HT1080 (cell line): ENCODE measurements around the gene ITGB1BP1. TPM values are rescaled to one million over a fixed set of nuclear protein-coding genes. Genes with fewer than 3 reads are reported as not detected.
"Not testable (repeated sequence)": the region's sequence is repeated elsewhere in the genome, so short reads cannot be mapped to it uniquely, and the experiment has no call there.

Experiments used
- DNase-seq: peaks from one replicate; pipeline ENCODE4 v3.0.0-alpha.2; 2015; ENCODE audit warnings: low read depth
- total RNA-seq: library from RNA; depleted of rRNA; stranded (reverse); fragments of >200 nt; shearing (Covaris generic); gene quantifications from 2 replicates; pipeline ENCODE4 v1.2.3, GENCODE V29; 2014

ITGB1BP1 gene
- total RNA-seq, 1 experiment from 2014 or later: 123 TPM

DNA sequence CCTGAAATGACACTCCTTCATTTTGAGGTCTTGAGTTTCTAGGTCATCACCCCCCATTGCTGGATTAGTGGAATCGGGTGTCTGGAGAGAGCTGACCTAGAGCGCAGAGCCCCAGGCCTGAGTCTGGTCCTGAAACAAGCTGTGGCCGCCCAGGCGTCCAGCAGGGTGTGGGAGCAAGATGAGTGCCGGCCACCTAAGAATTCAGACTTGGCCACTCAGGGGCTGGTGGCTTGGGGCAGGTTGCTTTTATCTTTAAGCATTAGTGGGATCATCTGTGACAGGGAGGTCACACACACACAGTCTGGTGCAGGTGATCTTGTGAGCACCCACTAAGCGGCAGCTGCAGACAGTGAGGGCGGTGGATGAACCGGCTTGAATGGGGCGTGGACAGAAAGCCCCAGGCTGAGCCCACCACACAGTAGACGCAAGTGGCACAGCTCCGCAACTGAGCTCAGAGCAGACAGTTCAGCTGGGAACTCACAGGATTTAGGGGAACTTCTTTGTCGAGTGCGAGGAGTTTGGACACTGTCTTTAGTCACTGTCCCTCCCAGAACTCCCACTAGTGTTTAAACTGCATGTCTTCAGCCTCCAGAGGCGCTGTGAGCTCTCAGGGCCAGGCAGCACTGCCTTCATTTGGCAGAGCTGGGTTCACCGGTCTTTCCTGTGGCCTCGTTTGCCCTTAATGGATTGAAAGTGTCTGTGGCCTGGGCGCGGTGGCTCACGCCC lies 21.5 kb downstream of the ITGB1BP1 start:
- DNase-seq: no peak

- no peak for DNase-seq
Observed at GRCh38 chr2:9401059-9401547, 22.2 kb downstream of the ITGB1BP1 start.

GRCh38 chr2:9400268-9401058 lies 22.9 kb downstream of the ITGB1BP1 start:
- no peak for DNase-seq

GRCh38 chr2:9398881-9399780 lies 24.2 kb downstream of the ITGB1BP1 start:
- no peak for DNase-seq

GRCh38 chr2:9398251-9398650 lies 25.1 kb downstream of the ITGB1BP1 start:
- not testable (repeated sequence) for DNase-seq

GRCh38 chr2:9397201-9397600 lies 26.1 kb downstream of the ITGB1BP1 start:
- DNase-seq: no peak

- DNase-seq: no peak
Observed at GRCh38 chr2:9394816-9395215, 28.5 kb downstream of the ITGB1BP1 start.

GRCh38 chr2:9392898-9393765 lies 30.2 kb downstream of the ITGB1BP1 start:
- DNase-seq: no peak

GRCh38 chr2:9391961-9392720 lies 31.2 kb downstream of the ITGB1BP1 start:
- no peak for DNase-seq

DNA sequence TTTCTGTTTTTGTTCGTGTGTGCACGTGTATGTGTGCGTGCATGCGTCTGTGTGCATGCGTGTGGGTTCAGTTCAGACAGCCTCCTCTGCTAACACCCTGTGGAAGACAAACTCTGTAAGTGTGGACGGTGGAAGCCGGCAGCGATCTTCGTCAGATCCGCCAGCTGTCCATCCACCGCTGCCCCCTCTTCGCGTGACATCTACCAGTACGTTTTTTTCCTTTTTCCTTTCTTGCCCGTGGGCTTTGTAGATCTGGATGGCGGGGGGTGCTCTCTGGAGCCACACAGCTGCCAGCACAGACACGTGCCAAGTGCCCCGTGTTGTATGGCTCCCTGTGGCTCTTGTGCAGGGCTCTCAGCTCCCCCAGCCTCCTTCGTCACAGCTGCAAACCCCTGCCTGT lies 32.3 kb downstream of the ITGB1BP1 start:
- no peak for DNase-seq

- no peak for DNase-seq
Observed at GRCh38 chr2:9390151-9390850, 33.0 kb downstream of the ITGB1BP1 start.

GRCh38 chr2:9388950-9389911 lies 34.1 kb downstream of the ITGB1BP1 start:
- DNase-seq: no peak

DNA sequence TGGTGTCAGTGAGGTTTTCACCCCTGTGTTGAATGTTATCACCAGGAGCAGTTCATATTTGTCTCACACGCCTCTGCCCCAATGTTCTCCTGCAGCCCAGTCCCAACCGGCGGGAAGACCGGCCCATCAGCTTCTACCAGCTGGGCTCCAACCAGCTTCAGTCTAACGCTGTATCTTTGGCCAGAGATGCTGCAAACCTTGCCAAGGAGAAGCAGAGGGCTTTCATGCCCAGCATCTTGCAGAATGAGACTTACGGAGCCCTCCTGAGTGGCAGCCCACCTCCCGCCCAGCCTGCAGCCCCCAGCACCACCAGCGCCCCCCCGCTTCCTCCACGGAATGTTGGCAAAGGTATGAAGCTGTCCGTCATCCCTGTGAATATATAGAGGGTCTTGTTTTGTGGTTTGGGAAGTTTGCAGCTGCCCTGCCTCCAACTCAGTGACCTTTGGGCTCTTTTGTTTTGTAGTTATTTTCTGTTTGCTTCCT lies 35.1 kb downstream of the ITGB1BP1 start:
- DNase-seq: no peak

DNA sequence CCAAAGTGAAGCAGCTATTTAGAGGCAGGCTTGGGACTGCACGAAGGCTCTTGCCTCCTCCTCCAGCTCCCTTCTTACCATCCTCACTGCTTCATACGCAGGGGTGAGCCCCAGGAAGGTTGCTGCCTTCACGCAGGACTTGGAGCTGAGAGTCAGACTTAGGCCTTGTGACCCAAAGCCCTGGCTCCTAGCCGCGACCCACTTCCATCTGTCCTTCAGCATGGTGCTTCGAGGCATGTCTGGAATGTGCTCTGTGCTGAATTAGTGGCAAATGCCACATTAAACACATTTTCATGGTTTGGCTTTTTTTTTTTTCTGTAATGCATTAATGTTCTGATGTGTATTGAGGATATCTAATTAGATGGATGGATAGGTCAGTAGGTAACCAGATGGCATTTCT lies 37.5 kb downstream of the ITGB1BP1 start:
- DNase-seq: no peak

DNA sequence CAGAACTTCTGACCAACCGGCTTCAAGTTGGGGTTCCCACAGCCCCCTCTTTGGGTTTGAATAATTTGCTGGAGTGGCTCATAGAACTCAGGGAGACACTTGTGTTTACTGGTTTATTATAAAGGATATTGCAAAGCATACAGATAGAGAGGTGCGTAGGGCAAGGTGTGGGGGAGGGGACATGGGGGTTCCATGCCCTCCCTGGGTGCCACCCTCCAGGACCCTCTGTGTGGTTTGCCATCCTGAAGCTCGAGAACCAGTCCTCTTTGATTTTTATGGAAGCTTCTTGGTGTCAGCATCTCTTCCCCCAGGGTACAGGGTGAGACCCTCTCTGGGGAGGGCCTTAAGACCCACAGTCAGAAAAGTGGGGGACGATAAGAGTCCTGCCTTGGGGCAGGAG lies 38.8 kb downstream of the ITGB1BP1 start:
- no peak for DNase-seq

GRCh38 chr2:9382604-9383235 lies 40.6 kb downstream of the ITGB1BP1 start:
- DNase-seq: peak; percentile 47
